Gastrocnemius medialis (tissue), 4 donors: Measurements from ENCODE around the gene NF2.

Source experiments
- POLR2A ChIP-seq, 2 donors: fragments of 450-650 bp; IDR thresholded peaks; one replicate each; pipeline ENCODE4 v1.6.1; 2017; ENCODE audit warnings: antibody characterized with exemption in 2 of 2, mild to moderate bottlenecking in 2 of 2, moderate library complexity in 2 of 2
- TF ChIP-seq, protein P1 (sequence below), 5 experiments: fragments of 450-650 bp in 3 of 5; fragments of 200-600 bp in 2 of 5; sonication (generic) in 2 of 5; IDR thresholded peaks in 4 of 5; conservative IDR thresholded peaks in 1 of 5; 1 replicate in 4 of 5; 2 replicates in 1 of 5; pipeline ENCODE4 v1.5.1; 2016 to 2019; ENCODE audit warnings: antibody characterized with exemption in 5 of 5, mild to moderate bottlenecking in 3 of 5, moderate library complexity in 3 of 5

DNA sequence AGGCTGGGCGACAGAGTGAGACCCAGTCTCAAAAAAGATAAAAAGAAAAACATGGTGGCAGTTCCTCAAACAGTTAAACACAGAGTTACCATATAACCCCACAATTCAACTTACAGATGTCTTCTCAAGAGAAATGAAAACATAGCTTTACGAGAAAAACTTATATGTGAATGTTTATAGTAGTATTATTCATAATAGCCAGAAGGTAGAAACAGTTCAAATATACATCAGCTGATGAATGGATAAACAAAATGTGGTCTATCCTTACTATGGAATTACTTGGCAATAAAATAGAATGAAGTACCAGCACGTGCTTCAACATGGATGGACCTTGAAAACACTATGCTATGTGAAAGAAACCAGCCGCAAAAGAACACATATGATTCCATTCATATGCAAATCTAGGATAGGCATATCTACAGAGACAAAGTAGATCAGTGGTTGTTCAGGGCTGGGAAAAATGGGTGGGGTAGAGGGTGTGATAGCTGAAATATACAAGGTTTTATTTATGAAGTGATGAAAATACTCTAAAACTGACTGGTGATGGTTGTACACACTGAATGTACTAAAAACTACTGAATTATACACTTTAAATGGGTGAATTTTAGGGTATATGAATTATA is 12.4 kb downstream of the NF2 start:
- TF ChIP-seq, protein P1, sequence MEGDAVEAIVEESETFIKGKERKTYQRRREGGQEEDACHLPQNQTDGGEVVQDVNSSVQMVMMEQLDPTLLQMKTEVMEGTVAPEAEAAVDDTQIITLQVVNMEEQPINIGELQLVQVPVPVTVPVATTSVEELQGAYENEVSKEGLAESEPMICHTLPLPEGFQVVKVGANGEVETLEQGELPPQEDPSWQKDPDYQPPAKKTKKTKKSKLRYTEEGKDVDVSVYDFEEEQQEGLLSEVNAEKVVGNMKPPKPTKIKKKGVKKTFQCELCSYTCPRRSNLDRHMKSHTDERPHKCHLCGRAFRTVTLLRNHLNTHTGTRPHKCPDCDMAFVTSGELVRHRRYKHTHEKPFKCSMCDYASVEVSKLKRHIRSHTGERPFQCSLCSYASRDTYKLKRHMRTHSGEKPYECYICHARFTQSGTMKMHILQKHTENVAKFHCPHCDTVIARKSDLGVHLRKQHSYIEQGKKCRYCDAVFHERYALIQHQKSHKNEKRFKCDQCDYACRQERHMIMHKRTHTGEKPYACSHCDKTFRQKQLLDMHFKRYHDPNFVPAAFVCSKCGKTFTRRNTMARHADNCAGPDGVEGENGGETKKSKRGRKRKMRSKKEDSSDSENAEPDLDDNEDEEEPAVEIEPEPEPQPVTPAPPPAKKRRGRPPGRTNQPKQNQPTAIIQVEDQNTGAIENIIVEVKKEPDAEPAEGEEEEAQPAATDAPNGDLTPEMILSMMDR (IDR thresholded peaks at IDR 0.05 in 4 of 5, conservative IDR thresholded peaks at IDR 0.05 in 1 of 5): no peak
- no peak for TF ChIP-seq POLR2A (IDR thresholded peaks at IDR 0.05)
